AML-193 (cell line): Measurements from ENCODE around the gene KLHL42.
A peak's percentile ranks its signal among the peaks of the same experiment; 100 is the strongest.

Source experiments
- DNase-seq, 2 experiments: peaks; one replicate each; lab custom pipeline; 2025; lab: John Stamatoyannopoulos, UW

The KLHL42 gene

DNA sequence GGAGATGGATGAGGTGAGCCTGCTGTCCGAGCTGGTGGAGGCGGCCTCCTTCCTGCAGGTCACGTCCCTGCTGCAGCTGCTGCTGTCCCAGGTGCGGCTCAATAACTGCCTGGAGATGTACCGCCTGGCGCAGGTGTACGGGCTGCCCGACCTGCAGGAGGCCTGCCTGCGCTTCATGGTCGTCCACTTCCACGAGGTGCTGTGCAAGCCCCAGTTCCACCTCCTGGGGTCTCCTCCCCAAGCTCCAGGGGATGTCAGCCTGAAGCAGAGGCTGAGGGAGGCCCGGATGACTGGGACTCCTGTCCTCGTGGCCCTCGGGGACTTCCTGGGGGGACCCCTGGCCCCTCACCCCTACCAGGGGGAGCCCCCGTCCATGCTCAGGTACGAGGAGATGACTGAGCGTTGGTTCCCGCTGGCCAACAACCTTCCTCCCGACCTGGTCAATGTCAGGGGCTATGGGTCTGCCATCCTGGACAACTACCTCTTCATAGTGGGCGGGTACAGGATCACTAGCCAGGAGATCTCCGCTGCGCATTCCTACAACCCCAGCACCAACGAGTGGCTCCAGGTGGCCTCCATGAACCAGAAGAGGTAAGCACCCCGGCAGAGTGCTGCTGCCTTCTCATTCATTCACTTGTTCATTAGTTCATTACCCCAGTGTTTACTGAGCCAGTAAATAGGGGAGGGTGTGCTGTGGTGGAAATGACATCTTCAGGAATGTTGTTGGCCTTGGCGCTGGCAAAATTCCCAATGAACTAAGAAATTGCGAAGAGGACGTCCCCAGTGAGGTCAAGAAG lies 777 bp downstream of the KLHL42 start:
- DNase-seq = no peak

DNA sequence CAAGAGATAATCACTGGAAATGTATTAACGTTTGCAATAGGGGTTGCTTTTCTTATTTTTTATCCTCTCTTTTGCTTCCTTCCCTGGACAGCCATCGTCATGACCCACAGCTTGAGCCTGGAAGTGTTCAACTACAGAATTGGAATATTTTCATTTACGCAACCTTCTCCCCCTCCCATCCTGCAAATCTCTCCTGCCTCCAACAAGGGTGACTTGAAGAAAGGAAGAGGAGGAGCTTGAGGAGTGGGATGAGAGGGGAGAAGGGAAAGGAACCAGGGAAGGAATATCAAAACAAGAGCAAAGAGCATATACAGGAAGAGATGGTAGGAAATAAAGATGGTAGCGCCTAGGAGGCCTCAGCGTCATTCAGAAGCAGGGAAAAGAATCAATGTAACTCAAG lies 1.6 kb downstream of the KLHL42 start:
- DNase-seq = no peak

DNA sequence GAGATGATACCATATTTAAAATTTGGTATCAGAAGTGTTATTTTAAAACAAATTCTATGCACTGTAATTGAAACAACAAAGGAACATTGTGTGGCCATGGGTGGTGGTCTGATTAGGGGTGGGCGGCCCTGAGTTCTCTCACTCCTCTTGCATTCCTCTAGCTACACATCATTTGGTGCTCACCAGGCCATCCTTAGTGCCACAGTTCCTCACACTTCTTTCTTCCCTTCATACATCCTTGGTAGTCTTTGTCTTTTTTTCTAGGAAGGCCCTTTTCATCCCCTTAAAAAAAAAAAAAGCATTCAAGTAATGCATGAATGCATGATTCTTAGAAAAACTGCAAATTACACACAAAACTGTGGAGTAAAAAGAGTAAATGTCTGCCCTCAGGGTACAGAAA lies 2.4 kb downstream of the KLHL42 start:
- DNase-seq = no peak

DNA sequence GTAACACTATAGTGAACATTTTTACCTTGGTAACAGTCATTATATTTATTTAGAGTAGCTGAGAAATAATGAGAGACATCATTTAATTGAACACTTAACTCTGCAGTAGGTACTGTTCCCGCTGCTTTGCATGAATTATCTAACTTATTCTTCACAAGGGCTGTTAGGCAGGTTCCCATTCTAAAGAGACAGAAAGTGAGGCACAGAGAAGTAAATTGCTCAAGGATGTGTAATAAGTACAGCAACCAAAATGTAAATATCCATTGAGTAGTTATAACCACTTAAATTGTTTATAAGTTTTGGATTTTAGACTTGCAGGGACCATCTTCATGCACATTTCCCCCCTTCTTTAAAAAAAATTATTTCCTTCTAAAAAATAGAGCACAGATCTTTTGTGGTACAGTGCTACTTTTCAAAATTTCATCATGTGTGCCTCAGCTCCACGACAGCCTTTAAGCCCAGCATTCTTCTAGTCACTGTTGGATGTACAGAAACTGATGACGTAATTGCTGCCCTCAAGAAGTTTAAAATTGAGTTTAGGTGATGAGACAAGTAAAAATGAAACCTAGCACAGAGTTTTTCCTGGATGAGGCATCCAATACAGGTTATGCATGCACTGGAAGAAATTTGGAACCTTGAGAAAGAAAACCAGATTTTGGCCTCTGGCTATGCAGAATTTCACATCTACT lies 6.0 kb downstream of the KLHL42 start:
- peak; percentile 73 to 85 for DNase-seq

DNA sequence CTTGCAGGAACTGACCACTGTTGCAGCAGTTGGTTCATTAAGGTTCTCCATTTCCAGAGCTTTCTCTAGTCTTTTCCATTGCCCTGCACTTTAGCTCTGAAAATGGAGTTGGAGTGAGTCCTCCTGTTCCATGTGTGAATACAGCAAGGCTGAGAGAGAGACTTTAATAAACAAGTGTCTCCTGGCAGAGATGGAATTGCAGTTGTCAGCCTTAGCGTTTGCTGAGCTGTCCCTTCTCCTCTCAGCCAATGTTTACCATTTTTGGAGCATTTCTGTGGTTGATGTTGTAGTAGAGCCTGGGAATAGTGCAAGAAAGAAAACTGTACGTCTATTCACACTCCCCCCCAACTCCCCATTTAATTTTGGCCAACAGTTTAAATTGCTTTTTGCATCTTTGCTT lies 7.5 kb downstream of the KLHL42 start:
- DNase-seq = no peak

DNA sequence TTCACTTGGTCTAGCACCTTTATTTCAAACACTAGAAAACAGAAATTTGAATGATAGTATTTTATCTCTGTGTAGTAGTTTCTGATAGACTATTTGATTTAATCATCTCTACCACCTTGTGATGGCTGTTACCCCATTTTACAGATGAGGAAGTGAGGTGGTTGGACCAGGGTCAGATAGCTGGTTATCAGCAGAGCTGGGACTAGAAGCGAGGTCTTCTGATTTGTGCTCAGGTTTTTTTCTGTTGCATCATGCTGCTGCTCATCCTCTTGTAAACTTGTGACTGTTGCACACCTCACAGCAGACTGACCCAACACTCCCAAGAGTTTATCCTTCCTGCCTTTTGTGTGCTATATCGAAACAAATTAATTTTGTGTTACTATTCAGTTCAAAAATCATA lies 10.1 kb downstream of the KLHL42 start:
- DNase-seq = no peak

DNA sequence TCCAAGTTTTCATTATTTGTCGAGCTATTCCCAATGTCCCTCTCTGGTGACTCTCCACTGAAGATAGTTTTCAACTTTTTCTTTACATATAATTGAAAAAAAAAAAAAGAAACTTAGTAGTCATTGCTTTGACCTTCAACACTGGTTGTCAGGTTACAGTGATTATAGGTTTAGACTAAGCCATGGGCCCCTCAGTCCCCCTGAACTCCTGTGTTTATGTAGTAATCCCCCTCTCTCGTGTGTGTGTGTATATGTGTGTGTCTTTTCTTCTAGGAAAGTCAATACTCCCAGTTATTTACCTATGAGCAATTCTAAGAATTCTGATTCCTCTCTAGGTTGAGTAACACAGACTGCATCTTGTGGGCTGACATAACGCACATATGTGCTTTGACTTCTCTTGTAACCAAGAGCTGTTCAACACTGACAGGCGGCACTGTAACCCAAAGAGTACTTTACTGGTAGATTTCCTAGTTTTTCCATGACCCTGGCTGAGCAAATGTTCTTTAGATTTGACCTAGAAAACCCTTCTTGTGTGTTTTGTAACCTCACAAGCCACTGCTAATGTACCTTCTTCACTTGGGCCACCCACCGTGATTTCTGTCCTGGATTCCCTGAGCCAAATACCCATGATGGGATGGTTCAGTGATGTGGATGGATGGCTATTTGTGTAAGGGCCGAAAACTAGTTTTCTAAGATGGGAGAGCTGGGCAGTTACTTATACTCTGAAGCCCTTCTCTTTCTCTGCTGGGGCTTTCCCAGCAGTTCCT lies 15.0 kb downstream of the KLHL42 start:
- no peak for DNase-seq

DNA sequence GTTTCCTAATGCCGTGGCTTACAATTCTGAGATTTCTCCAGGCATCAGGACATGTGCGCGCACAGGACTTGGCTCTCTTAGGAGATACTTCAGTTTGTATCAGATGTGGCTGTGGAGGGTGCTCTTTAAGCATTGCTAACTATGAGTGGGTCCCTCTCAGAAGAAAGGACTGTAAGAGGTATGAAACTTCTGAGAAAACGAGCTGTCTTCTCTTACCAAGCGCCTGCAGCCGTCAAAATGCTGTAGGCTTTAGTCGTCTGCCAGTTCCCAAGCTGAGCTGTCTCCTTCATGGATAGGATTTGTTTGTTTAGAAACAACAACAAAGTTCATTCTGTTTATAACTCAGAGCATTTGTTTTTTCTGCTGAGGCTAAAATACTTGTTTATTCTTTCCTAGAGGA lies 16.1 kb downstream of the KLHL42 start:
- no peak for DNase-seq

DNA sequence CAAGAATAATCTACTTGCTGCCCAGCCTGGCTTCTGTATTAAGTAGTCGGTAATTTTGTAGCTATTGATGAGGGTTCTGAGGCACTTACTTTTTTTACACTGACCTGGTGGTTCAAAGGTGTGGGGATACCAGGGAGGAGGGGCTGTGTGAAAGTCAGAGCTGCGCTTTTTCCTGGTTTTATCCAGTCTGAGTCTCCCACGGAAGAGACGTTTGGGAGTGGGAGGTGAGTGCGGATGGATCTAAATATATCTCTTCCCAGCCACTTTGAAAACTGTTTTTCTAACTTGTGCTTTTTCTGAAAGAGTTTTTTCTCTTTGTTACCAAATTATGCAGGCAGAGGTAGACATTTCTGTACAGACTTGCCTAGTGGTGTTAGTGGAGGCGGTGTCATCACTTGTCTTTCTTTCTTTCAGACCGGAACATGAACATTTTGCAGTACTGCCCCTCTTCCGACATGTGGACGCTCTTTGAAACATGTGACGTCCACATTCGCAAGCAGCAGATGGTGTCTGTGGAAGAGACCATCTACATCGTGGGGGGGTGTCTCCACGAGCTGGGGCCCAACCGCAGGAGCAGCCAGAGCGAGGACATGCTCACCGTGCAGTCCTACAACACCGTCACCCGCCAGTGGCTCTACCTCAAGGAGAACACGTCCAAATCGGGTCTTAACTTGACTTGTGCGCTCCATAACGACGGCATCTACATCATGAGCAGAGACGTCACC lies 17.4 kb downstream of the KLHL42 start:
- DNase-seq = no peak

DNA sequence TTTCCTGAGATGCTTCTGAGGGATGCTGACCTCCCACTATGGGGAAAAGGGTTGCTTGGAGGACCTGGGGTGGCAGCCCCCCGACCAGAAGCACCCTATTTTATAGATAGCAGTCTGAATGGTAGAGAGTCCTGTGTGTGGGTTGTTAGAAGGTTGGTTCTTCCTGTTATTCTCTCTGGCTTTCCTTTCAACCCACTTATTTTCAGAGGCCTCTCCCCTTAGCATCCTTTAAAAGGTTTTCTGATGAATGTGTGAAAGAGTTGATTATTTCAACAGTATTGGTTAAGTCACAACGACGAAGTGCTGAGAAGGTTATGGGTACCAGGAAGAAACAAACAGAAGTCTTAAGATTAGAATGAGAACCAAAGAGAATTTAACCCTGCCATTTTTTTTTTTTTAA lies 20.8 kb downstream of the KLHL42 start:
- no peak for DNase-seq

DNA sequence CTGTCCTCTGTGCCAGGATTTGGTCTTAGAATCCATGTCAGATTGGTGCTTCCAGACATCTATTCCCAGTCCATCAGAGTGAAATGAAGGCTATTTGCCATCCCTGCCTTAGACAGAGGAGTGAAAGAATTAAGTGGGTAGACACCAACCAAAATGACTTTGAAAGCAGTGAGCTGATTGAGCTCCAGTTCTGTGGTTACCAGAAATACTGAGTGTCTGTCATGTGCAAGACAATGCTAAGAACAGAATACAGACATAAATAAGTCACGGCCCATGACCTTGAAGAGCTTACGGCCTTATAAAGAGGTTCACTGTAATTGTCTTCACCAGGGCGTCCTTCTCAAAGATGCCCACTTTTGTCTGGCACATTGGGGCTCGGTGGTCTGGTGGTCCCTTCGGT lies 21.6 kb downstream of the KLHL42 start:
- DNase-seq = no peak

DNA sequence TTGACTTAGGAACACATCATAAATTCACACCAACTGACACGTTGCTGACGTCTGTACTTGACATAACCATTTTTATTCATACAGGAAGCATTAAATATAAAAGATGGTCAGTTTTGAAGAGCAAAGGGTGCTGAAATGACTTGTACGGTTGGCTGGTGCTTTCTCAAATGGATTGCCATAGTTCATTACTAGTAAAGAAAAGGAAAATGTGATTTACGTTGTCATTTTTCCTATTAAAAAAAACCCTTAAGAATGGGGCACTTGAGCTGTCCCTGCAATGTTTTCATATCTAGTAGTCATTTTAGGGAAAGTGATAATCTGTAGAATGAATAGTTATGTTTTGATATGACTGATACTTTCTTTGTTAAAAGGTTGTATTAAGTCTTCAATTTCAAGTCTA lies 22.5 kb downstream of the KLHL42 start:
- no peak for DNase-seq

DNA sequence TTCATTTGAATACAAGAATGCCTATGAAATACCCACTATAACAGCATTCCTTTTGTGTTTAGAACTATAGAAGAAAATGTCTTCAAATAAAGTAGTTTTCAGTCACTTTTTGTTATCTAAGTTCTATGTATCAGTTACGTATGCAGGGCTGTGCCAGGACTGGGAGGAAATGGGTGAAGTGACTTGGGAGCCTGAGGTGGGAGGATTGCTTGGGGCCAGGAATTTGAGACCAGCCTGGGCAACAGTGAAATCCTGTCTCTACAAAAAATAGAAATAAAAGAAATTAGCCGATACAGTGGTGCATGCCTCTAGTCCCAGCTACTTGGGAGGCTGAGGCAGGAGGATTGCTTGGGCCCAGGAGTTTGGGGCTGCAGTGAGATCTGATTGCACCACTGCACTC lies 22.9 kb downstream of the KLHL42 start:
- no peak for DNase-seq

DNA sequence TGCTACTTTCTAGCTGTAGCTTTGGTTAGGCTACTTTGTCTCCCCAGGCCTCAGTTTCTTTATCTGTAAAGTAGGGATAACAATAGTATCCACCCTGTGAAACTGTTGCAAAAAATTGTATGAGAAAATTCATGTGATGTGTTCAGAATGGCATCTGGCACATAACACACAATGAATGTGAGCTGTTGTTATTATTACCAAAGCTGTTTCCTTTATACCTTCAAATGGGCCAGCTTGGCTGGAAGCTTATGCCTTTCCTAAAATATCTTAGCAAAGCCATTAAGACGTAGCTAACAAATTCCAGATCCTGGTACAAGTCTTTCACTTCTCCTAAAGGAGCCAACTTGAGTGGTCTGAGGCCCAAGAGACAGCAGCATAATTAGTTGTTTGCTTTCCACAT lies 25.2 kb downstream of the KLHL42 start:
- DNase-seq = no peak

DNA sequence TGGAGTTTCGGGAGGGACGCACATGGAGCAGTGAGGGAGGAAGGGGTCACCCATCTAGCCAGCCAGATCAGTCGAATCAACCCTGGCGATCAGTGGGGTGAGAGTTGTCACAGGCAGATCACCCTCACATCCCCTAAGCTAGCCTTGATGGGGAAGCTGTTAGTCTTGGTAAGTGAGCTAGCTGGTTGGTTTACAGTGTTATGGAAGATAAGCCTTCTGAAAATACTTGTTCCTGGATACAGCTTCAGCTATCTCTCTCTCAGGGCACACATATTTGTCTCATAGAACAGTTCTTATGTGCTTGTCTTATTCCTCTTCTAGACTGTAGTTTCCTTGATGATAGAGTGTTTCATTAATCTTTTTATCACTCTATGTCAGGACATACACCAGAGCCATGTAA lies 26.2 kb downstream of the KLHL42 start:
- DNase-seq = no peak

DNA sequence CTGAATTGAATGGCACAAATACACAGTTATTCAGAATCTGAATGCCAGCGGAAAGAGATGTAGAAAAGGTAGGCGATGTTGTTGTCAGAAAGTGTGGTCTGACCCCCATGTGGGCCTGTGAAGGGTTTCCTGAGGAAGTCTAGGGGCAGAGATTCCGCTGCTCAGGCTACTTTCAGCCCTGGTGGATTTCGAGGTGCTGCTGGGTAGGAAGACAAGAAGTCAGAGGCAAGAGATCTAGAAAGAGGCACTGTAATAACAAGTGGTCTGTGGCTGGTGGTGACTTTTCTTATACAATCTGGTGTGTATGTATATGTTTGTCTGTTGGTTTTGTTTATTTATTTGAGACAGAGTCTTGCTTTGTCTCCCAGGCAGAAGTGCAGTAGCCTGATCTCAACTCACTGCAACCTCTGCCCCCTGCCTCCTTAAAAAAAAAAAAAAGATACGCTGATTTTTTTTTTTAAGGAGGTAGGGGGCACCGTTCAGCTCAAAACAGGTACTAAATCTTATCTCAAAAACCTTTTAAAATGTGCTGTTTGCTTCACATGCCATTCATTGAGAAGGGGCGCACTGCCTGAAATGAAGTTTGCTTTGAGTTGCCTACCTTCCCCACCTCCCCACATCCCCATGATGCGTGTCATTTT lies 27.1 kb downstream of the KLHL42 start:
- DNase-seq = no peak

DNA sequence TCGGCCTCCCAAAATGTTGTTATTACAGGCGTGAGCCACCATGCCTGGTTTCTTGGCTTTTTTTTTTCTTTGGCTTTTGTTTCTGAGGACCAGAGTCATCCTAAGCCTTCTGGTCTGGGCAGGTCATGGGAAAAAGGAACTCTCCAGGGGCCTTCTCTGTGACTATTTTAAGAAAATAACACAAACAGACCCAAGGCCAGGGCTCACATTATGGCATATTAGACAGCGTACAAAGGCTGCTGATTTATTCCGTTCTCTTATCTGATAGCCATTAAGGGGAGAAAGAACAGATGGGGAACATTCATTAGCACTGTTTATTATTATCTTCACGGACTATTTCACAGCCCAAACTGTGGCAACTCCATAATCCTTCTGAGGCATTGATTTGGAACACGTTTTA lies 28.8 kb downstream of the KLHL42 start:
- no peak for DNase-seq

DNA sequence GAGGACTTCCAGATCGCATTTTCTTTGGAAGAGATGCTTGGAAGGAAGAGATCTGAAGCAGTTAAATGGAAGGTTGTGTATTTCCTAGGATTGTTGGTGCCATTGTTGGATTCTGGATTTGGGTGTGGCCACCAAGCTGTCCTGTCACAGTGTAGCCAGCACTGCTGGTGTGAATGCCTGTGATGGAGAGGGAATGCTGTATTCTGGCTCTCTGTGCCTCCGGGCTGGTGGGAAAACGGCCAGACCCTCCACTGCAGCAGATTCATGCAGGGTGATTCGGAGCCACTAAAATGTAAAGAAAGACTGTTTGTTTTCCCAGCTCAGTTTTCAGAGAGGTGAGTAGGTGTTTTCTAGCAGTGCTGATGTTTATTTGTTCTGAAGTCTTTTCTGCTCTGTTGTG lies 30.7 kb downstream of the KLHL42 start:
- no peak for DNase-seq

DNA sequence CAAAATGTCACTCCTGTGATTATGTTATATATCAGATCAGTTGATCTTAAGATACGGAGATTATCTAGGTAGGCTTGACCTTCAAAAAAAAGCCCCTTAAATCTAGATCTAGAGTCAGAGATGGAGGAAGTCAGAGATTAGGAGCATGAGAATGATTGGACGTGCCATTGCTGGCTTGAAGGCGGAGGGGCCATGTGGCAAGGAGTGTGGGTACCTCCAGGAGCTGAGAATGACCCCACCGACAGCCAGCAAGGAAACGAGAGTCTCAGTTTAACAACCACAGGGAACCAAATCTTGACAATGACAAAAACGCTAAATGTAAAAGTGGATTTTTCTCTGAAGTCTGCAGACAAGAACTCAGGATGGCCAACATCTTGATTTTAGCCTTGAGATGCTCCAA lies 32.5 kb downstream of the KLHL42 start:
- DNase-seq = no peak

DNA sequence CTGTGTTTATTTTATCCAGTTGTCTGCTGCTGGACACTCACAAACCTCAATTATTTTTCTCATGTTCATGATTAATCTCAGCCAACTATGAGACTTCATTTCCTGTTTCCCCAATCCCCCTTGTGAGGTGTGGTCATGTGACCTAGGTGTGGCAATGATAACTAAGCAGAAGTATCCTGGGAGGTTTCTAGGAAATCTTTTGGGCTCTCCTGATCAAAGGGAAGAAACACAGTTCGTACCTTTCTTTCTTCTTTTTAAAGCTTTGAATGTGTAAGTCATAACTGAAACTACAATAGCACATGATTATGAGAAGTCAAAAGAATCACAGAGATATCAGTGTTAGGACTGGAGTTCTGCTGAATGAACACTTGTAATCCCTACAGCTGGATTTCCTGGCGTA lies 34.4 kb downstream of the KLHL42 start:
- no peak for DNase-seq

DNA sequence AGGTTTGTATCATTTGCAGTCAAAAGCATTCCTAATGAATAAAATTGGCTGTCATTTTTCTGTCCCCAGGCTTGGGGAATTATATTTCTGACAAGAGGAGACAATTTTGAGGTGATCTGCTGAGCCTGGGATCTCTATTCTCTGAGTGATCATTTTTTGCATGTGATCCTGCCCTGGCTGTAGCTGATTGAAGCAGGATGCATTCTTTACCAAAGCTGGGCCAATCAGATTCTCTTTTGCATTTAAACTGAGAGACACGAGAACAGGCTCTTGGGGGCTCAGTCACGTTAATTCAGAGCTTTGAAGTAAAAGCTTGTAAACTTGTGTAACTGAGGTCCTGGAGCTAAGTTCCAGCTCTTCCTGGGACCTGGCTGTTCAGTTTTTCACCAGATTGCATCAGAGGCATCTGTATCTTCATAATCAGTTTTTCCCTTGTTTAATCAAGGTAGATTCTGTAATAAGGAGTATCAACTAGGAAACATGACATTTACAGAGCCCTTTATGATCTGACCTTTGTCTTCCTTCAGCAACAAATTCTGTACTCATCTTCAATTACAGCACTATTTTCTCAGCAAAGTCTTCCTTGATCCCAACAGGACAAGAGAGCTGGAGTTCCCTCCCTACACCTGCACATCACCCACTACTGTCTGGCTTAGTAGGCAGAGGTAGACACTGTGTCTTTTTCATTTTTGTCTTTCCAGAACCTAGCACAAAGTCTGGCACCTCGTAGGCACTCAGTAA lies 35.0 kb downstream of the KLHL42 start:
- DNase-seq = no peak
